Endothelial cell of umbilical vein (primary cell): ENCODE data around the gene LTA4H. TPM values are rescaled to one million over a fixed set of nuclear protein-coding genes. Genes with fewer than 3 reads are reported as not detected.
"Not testable (repeated sequence)": the region's sequence is repeated elsewhere in the genome, so short reads cannot be mapped to it uniquely, and the experiment has no call there.

Experiments
- BruUV-seq: library from RNA; stranded (reverse); fragments of 400-500 nt; replicated peaks from 2 replicates; lab custom pipeline; 2021; lab: Mats Ljungman, UMichigan
- CTCF ChIA-PET: fragments of 300-600, 350-600 bp; sonication (Branson Sonifier 250); formaldehyde crosslinking; loops from one replicate; lab custom pipeline; 2021; ENCODE audit warnings: antibody characterized with exemption, inconsistent platforms; lab: Charles Lee
- POLR2A ChIA-PET: fragments of 300-600, 350-600 bp; sonication (Branson Sonifier 250); formaldehyde crosslinking; loops from one replicate; lab custom pipeline; 2021; ENCODE audit warnings: antibody characterized with exemption, inconsistent platforms; lab: Charles Lee
- DNase-seq: peaks from one replicate; pipeline ENCODE4 v3.0.0-alpha.2; 2011; ENCODE audit warnings: low read depth, low spot score
- FAIRE-seq: peaks from 2 replicates; lab custom pipeline; 2011; peaks lifted over from hg19 to GRCh38; lab: Jason Lieb, UNC
- H2AFZ ChIP-seq: 2 replicates; pipeline ENCODE4 v1.6.0; 2012; ENCODE audit warnings: low read depth, low read length, control low read depth, inconsistent platforms
- H3K27ac ChIP-seq: 2 replicates; pipeline ENCODE4 v1.5.1; 2011; ENCODE audit warnings: low read depth, mild to moderate bottlenecking, control low read depth, low read length, moderate library complexity; ENCODE audit not compliant: insufficient read depth
- H3K27me3 ChIP-seq, 2 experiments: 2 replicates each; pipeline versions ENCODE4 v1.6.0 to v1.6.1; 2011; ENCODE audit warnings: low read length in 2 of 2, mixed read lengths in 1 of 2; ENCODE audit not compliant: control insufficient read depth in 2 of 2, insufficient read depth in 2 of 2
- H3K36me3 ChIP-seq, 2 experiments: 2 replicates in 1 of 2; 3 replicates in 1 of 2; pipeline ENCODE4 v1.5.1; 2011; ENCODE audit warnings: low read length in 2 of 2, mild to moderate bottlenecking in 1 of 2, moderate library complexity in 1 of 2; ENCODE audit not compliant: control insufficient read depth in 2 of 2, insufficient read depth in 2 of 2; ENCODE audit errors: extremely low read depth in 1 of 2
- H3K4me1 ChIP-seq: 3 replicates; pipeline ENCODE4 v1.5.1; 2011; ENCODE audit warnings: mild to moderate bottlenecking, low read length; ENCODE audit not compliant: control insufficient read depth, insufficient read depth; ENCODE audit errors: extremely low read depth
- H3K4me2 ChIP-seq: 2 replicates; pipeline ENCODE4 v1.6.1; 2011; ENCODE audit warnings: low read length, control low read depth, mixed read lengths; ENCODE audit not compliant: insufficient read depth
- H3K4me3 ChIP-seq, 3 experiments: fragments of 200-600 bp in 1 of 3; sonication (generic), shearing (Covaris generic) in 1 of 3; replicated peaks in 1 of 3; 2 replicates each; pipeline ENCODE4 v1.5.1; 2011 to 2016; ENCODE audit warnings: control low read depth in 3 of 3, low read length in 3 of 3, mild to moderate bottlenecking in 2 of 3, inconsistent platforms in 1 of 3, low read depth in 1 of 3, moderate library complexity in 1 of 3; ENCODE audit not compliant: insufficient read depth in 1 of 3
- H3K79me2 ChIP-seq: 2 replicates; pipeline ENCODE4 v1.6.0; 2012; ENCODE audit warnings: low read length, inconsistent platforms; ENCODE audit not compliant: control insufficient read depth, insufficient read depth
- H3K9ac ChIP-seq: replicated peaks from 2 replicates; pipeline ENCODE3; 2011; ENCODE audit warnings: low read length, control low read depth; ENCODE audit not compliant: insufficient read depth; ENCODE audit errors: extremely low read depth
- H3K9me1 ChIP-seq: replicated peaks from 3 replicates; pipeline ENCODE4 v1.6.0; 2011; ENCODE audit warnings: mild to moderate bottlenecking, low read length; ENCODE audit not compliant: control insufficient read depth, insufficient read depth; ENCODE audit errors: extremely low read depth
- H3K9me3 ChIP-seq: replicated peaks from 2 replicates; pipeline ENCODE4 v1.5.1; 2012; ENCODE audit warnings: low read length, inconsistent platforms; ENCODE audit not compliant: control insufficient read depth, insufficient read depth
- H4K20me1 ChIP-seq: replicated peaks from 2 replicates; pipeline ENCODE3; 2011; ENCODE audit warnings: mild to moderate bottlenecking, low read length; ENCODE audit not compliant: control insufficient read depth, insufficient read depth; ENCODE audit errors: extremely low read depth
- CTCF ChIP-seq, 2 donors: IDR thresholded peaks; 1 replicate in 1 of 2; 2 replicates in 1 of 2; pipeline ENCODE4 v1.5.1; 2011; ENCODE audit warnings: low read length in 2 of 2, mild to moderate bottlenecking in 2 of 2, moderate library complexity in 2 of 2, control low read depth in 1 of 2, inconsistent platforms in 1 of 2, low read depth in 1 of 2; ENCODE audit not compliant: insufficient read depth in 1 of 2; ENCODE audit errors: extremely low read depth in 1 of 2
- EZH2 ChIP-seq: IDR thresholded peaks from 2 replicates; pipeline ENCODE4 v1.6.1; 2012; ENCODE audit warnings: borderline replicate concordance, low read depth, mild to moderate bottlenecking, moderate library complexity, low read length, inconsistent platforms; ENCODE audit not compliant: severe bottlenecking
- FOS ChIP-seq: IDR thresholded peaks from 2 replicates; pipeline ENCODE4 v1.6.1; 2011; ENCODE audit warnings: mild to moderate bottlenecking, low read length, moderate library complexity, borderline replicate concordance; ENCODE audit not compliant: insufficient read depth
- GATA2 ChIP-seq: IDR thresholded peaks from 2 replicates; pipeline ENCODE4 v1.7.0; 2011; ENCODE audit warnings: low read depth, mild to moderate bottlenecking, moderate library complexity, mixed read lengths, low read length; ENCODE audit not compliant: insufficient read length, insufficient read depth
- JUN ChIP-seq: IDR thresholded peaks from 2 replicates; pipeline ENCODE4 v1.6.1; 2011; ENCODE audit warnings: borderline replicate concordance, low read depth; ENCODE audit not compliant: insufficient read length, insufficient read depth
- MAX ChIP-seq: IDR thresholded peaks from 2 replicates; pipeline ENCODE4 v1.6.1; 2011; ENCODE audit not compliant: insufficient read depth, insufficient read length
- MYC ChIP-seq: IDR thresholded peaks from one replicate; pipeline ENCODE4 v1.6.1; 2011; ENCODE audit warnings: mild to moderate bottlenecking, low read depth, low read length
- POLR2A ChIP-seq: IDR thresholded peaks from 2 replicates; pipeline ENCODE4 v1.6.1; 2012; ENCODE audit warnings: low read depth, mild to moderate bottlenecking, control low read depth, low read length
- POLR2AphosphoS5 ChIP-seq: IDR thresholded peaks from 2 replicates; pipeline ENCODE4 v1.6.1; 2012; ENCODE audit warnings: low read depth, mild to moderate bottlenecking, control low read depth, low read length, moderate library complexity; ENCODE audit not compliant: insufficient read depth
- dilution Hi-C: fragments of 300-500 bp; cut with MboI; formaldehyde crosslinking; loops from one replicate; pipeline ENCODE4 v1.15.0; 2019; ENCODE audit warnings: low sequenced_read_pairs; ENCODE audit not compliant: extremely low pct_ligation_motif_present
- intact Hi-C: fragments of 100-400 bp; cut with micrococcal nuclease; formaldehyde crosslinking; loops from one replicate; pipeline ENCODE4 v1.10.0; 2022
- polyA plus RNA-seq, 4 experiments: library from polyadenylated mRNA; depleted of rRNA in 3 of 4; stranded (reverse) in 3 of 4; unstranded in 1 of 4; fragments of >200 nt; gene quantifications; 2 replicates each; pipeline versions ENCODE4 v1.2.1 to v1.2.3, GENCODE V29; 2011 to 2012; ENCODE audit warnings: missing spikeins in 1 of 4
- total RNA-seq: library from RNA; stranded (reverse); gene quantifications from 2 replicates; pipeline ENCODE4 v1.2.3, GENCODE V29; 2021

Gene LTA4H
- total and polyA plus RNA-seq, 2 donors (not counting 3 experiments of a cell fraction or from before 2014, with no cell fraction given), result 77.1 to 85.2 TPM

- BruUV-seq, result no TSS peak
- FAIRE-seq (no peak), DNase-seq (no peak)
- dilution Hi-C loops (no loop called here), intact Hi-C loops (no loop called here)
- Histone ChIP-seq H3K27ac (no peak overlapping the region), H3K27me3 (peaks cover 3 to 4% of the 10 kb centered on the region in 2 experiments), H4K20me1 (no peaks in the 10 kb centered on the region), H2AFZ (no peak overlapping the region), H3K4me1 (no peaks in the 10 kb centered on the region), H3K36me3 (no peaks in the 10 kb centered on the region), H3K79me2 (no peaks in the 10 kb centered on the region), H3K4me3 (no peak overlapping the region), H3K9me3 (no peaks in the 10 kb centered on the region), H3K9me1 (no peaks in the 10 kb centered on the region), H3K9ac (no peak overlapping the region), H3K4me2 (no peak overlapping the region)
- CTCF ChIA-PET, result interaction anchor here (0.7 to 1.4 kb wide), 4 partner anchors 9 to 52 kb away, joined by 3 to 4 read pairs (median 4); no protein-coding TSS in a partner anchor
- TF ChIP-seq CTCF (IDR thresholded peaks at IDR 0.05; ENCODE audit: extremely low read depth in 1 of 2, insufficient read depth in 1 of 2, low read depth in 1 of 2, low read length in 2 of 2) (no peak), POLR2A (no peak), EZH2 (no peak), MYC (no peak), GATA2 (no peak), POLR2AphosphoS5 (no peak), FOS (no peak), MAX (no peak), JUN (no peak)
- POLR2A ChIA-PET, result no interaction called here
Observed at GRCh38 chr12:95970905-95971304, 64.5 kb downstream of the LTA4H start.

GRCh38 chr12:95969116-95969515 is 66.3 kb downstream of the LTA4H start:
- BruUV-seq, H3K4me2 ChIP-seq, H2AFZ ChIP-seq, intact Hi-C loops, dilution Hi-C loops, H3K9me1 ChIP-seq, POLR2A ChIA-PET, H3K4me3 ChIP-seq, H3K79me2 ChIP-seq, DNase-seq, H3K36me3 ChIP-seq, H3K9me3 ChIP-seq, H3K27me3 ChIP-seq, H3K27ac ChIP-seq, H4K20me1 ChIP-seq, H3K4me1 ChIP-seq, FAIRE-seq, H3K9ac ChIP-seq: not testable (repeated sequence)
- CTCF ChIA-PET, result interaction anchor here (1.1 kb wide), 1 partner anchor 29 kb away, joined by 4 read pairs; no protein-coding TSS in a partner anchor
